ENCODE data around the gene GCKR.
A peak's percentile ranks its signal among the peaks of the same experiment; 100 is the strongest.

The GCKR gene

GRCh38 chr2:27492557-27492956, 4.1 kb upstream of the GCKR start:
- H3K27me3 ChIP-seq (ENCODE audit: insufficient read depth, low read depth, severe bottlenecking) = peaks cover 3% of the 10 kb centered on the region
- no peaks in the 10 kb centered on the region for H3K36me3 ChIP-seq
- H3K9me3 ChIP-seq (ENCODE audit: severe bottlenecking) = no peaks in the 10 kb centered on the region
- DNase-seq = no peak
- H3K27ac ChIP-seq = no peak overlapping the region
- no peak overlapping the region for H3K4me3 ChIP-seq (ENCODE audit: low read depth, low read length)
- no peak for TF ChIP-seq CTCF (IDR thresholded peaks at IDR 0.05; ENCODE audit: low read depth, low read length)

DNA sequence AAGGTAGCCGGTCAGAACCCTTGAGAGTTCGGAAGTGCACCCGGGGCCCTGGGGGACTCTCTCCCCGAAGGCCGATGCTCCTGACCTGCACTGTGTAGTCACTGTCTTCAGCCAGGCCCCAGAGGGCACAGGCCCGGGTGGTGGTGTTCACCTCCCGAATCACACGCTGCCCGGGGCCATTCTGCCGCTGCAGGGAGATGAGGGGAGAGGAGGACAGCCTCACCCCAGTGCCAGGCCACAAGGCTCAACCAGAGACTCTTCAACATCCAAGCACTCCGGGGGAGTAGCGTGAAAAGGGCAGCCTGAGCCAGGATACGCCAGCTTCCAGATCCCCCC, 2.7 kb upstream of the GCKR start:
- H3K4me3 ChIP-seq (ENCODE audit: low read depth, low read length) = no peak overlapping the region
- H3K27me3 ChIP-seq (ENCODE audit: insufficient read depth, low read depth, severe bottlenecking) = peaks cover 3% of the 10 kb centered on the region
- DNase-seq = no peak
- no peak for TF ChIP-seq CTCF (IDR thresholded peaks at IDR 0.05; ENCODE audit: low read depth, low read length)
- H3K27ac ChIP-seq = no peak overlapping the region
- no peaks in the 10 kb centered on the region for H3K36me3 ChIP-seq
- no peaks in the 10 kb centered on the region for H3K9me3 ChIP-seq (ENCODE audit: severe bottlenecking)

DNA sequence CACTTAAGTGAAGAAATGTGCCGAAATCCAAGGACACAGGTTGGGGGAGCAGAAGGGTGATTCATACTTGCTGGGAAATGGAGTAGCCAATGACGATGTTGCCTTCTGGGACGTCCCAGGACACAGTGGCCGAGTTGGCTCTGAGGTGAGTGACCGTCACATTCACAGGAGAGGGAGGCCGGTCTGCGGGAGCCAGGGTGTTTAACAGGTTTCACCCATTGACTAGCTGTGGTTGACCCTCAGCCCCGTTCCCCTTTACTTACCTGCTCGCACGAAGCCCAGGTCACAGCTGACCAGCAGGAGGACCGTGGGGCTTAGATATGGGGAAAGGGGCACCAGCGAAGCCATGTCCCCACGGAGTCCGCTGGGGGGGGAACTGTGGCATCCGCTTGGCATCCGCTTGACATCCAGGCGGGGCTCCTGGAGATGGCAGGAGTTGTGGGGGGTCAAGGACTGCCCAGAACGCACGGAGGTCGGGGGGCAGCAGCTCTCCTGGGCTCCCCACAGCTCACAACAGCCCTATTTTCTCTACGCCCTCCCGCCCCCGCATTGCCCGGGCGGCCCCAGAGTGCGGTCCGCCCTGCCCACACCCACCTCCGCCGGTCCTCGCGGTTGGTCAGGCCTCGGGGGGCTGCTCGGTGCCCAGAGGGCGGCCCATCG, 2.2 kb upstream of the GCKR start:
- H3K36me3 ChIP-seq = no peaks in the 10 kb centered on the region
- peak overlapping the region; percentile 76 for H3K4me3 ChIP-seq (ENCODE audit: low read depth, low read length)
- H3K27me3 ChIP-seq (ENCODE audit: insufficient read depth, low read depth, severe bottlenecking) = peaks cover 3% of the 10 kb centered on the region
- H3K9me3 ChIP-seq (ENCODE audit: severe bottlenecking) = no peaks in the 10 kb centered on the region
- DNase-seq = peak; percentile 33
- peak; percentile 27; the same call in 1 of the 2 replicates for TF ChIP-seq CTCF (IDR thresholded peaks at IDR 0.05; ENCODE audit: low read depth, low read length)
- H3K27ac ChIP-seq = no peak overlapping the region

DNA sequence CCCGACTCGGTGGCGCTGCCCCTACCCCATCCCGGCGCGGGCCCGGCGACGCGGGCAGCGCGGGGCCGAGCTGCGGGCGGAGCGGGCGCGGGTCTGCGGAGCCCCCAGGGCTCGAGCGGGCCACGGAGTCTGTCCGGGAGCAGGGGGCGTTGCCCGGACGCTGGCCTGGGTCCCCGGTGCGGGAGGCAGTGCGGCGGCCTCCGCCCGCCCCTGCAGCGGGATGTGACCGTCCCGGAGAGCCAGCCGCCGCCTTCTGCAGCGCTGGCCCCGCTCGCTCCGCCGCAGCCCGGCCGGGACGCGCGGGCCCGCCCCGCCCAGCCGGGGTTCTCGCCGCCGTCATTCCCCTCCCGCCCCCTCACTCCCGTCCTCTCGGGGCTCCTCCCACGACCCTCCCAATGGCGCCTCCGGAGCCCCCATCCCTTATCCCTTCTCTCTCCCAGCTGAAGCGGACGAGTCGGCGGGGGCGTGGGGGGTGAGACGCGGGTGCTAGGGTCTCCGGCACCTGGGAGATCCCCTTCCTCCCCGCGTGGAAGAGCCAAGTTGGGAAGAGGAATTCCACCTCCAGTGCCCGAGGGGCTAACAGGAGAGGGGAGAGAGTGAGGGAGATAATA, 1.6 kb upstream of the GCKR start, which contains the start of gene FNDC4:
FNDC4 (minus strand) TSS at position 257 of the 611 bp plus-strand sequence. CDS start 521 bp downstream, outside the sequence.
- no peak for TF ChIP-seq CTCF (IDR thresholded peaks at IDR 0.05; ENCODE audit: low read depth, low read length)
- no peak within 1 kb of the TSS for H3K27ac ChIP-seq
- peak; percentile 59 for DNase-seq
- no peaks in the 10 kb centered on the region for H3K9me3 ChIP-seq (ENCODE audit: severe bottlenecking)
- no peaks in the 10 kb centered on the region for H3K36me3 ChIP-seq
- peak within 1 kb of the TSS; percentile 76 for H3K4me3 ChIP-seq (ENCODE audit: low read depth, low read length)
- H3K27me3 ChIP-seq (ENCODE audit: insufficient read depth, low read depth, severe bottlenecking) = peaks cover 3% of the 10 kb centered on the region

DNA sequence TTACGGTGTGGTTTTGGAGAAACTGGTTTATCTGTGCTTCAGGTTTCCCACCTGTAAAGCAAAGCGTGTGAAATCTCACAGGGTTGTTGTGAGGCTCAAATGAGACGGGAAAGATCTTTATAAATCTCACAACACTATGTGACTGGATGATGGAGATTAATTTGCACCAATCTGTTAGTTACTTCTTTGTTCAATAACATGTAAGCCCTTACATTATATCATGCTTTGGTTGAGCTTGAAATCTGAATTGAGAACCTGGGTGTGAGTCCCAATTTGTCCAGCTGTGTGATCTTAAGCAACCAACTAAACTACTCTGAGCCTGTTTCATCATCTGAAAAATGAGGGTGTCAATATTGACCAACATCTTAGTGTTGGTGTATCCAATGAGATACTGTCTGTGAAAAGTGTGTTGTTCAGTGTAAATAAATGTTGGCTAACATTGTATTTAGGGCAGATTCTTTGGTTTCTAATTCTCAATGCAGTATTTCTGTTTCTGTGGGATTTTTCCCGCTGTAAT, 741 bp upstream of the GCKR start:
- DNase-seq = no peak
- H3K36me3 ChIP-seq = no peaks in the 10 kb centered on the region
- no peaks in the 10 kb centered on the region for H3K9me3 ChIP-seq (ENCODE audit: severe bottlenecking)
- H3K27me3 ChIP-seq (ENCODE audit: insufficient read depth, low read depth, severe bottlenecking) = peaks cover 3% of the 10 kb centered on the region
- H3K4me3 ChIP-seq (ENCODE audit: low read depth, low read length) = peak overlapping the region; percentile 76; the same call in 1 of the 2 replicates
- no peak overlapping the region for H3K27ac ChIP-seq
- TF ChIP-seq CTCF (IDR thresholded peaks at IDR 0.05; ENCODE audit: low read depth, low read length) = no peak

Data from WERI-Rb-1 (cell line).